ENCODE measurements around the gene LYPD4. TPM values are rescaled to one million over a fixed set of nuclear protein-coding genes. Genes with fewer than 3 reads are reported as not detected.

The LYPD4 gene
- total and polyA plus RNA-seq, 2 donors (not counting 1 experiment from before 2014, with no cell fraction given), result not detected

DNA sequence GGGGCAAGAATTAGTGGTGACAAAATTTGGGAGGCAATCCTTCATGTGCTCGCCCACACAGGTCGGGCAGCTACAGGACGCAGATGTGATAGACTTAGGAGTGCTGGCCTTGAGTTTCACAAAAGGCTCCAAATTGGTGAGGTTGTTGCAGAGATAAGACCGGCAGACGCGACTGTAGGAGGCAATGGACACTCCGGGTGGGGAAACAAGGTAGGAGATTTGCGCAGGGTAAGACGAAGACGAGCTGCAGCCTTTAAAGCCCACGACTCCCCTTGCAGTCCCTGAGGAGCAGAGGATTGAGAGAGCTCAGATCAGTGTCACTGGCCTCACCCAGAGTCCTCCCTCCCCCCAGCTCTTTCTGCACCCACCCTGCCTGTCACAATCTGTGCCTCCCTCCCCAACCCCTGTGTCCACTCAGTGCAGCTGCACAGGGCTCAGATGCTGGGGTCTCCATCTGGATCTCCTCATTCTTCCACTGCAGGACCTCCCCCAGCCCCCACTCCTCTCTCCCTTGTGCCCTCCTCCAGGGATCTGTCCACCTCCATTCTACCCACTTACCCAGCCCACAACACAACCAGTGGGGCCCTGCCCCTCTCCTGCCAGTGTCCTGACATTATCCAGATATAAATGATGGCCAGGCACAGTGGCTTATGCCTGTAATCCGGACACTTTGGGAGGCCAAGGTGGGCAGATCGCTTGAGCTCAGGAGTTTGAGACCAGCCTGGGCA, 6.3 kb downstream of the LYPD4 start:
- Mint-ChIP-seq H3K27me3 (peaks cover 33% of the 10 kb centered on the region), H3K27ac (no peak overlapping the region), H3K4me1 (no peaks in the 10 kb centered on the region), H3K4me3 (no peak overlapping the region), H3K9me3 (ENCODE audit: insufficient read depth) (no peaks in the 10 kb centered on the region)
- H3K4me3 ChIP-seq (ENCODE audit: control extremely low read depth in 1 of 5, extremely low read depth in 1 of 5, insufficient read depth in 1 of 5, low read depth in 2 of 5, low read length in 4 of 5), result no peak overlapping the region
- H3K27ac ChIP-seq (ENCODE audit: low read length in 2 of 2), result no peak overlapping the region
- ATAC-seq (ENCODE audit: low read depth) (no peak), DNase-seq (no peak)
- POLR2A ChIA-PET, result interaction anchor here (0.5 kb wide), 1 partner anchor 17 kb away, joined by 5 read pairs; no protein-coding TSS in a partner anchor
- no peaks in the 10 kb centered on the region for H3K9me3 ChIP-seq (ENCODE audit: control extremely low read depth in 1 of 3, control insufficient read depth in 2 of 3, insufficient read depth in 1 of 3, low read length in 2 of 3)
- no peak overlapping the region for H3K9ac ChIP-seq (ENCODE audit: low read length)
- no peaks in the 10 kb centered on the region for H3K4me1 ChIP-seq (ENCODE audit: control insufficient read depth in 2 of 2, insufficient read depth in 2 of 2, low read length in 2 of 2)
- intact Hi-C loops (cut with micrococcal nuclease), result no loop called here
- H2AFZ ChIP-seq (ENCODE audit: insufficient read depth, low read depth, low read length, poor library complexity, severe bottlenecking), result no peak overlapping the region
- WGBS (ENCODE audit: insufficient coverage), result 85% methylated on average over 10 of the region's 13 CpGs
- no peaks in the 10 kb centered on the region for H3K36me3 ChIP-seq (replicated peaks in 1 of 2; ENCODE audit: control extremely low read depth in 1 of 2, control insufficient read depth in 1 of 2, extremely low read depth in 1 of 2, insufficient read depth in 2 of 2, low read length in 1 of 2)
- no peaks in the 10 kb centered on the region for H4K20me1 ChIP-seq (ENCODE audit: control insufficient read depth, insufficient read depth, low read length, poor library complexity, severe bottlenecking)
- no peak overlapping the region for H3K4me2 ChIP-seq (replicated peaks; ENCODE audit: low read depth, low read length, poor library complexity, severe bottlenecking)
- TF ChIP-seq EZH2 (IDR thresholded peaks at IDR 0.05; ENCODE audit: borderline replicate concordance, insufficient read depth, low read depth, low read length, poor library complexity, severe bottlenecking), result no peak
- no peaks in the 10 kb centered on the region for H3K79me2 ChIP-seq (ENCODE audit: control insufficient read depth, insufficient read depth, low read length)
- H3K27me3 ChIP-seq (replicated peaks in 1 of 4; ENCODE audit: control extremely low read depth in 1 of 4, control insufficient read depth in 3 of 4, insufficient read depth in 4 of 4, low read length in 3 of 4), result peaks cover 0 to 30% (median 10%) of the 10 kb centered on the region in 4 experiments
- CTCF ChIA-PET, result interaction anchor here (0.6 to 5.7 kb wide), 6 partner anchors 10 to 85 kb away, joined by 3 to 35 read pairs (median 4); no protein-coding TSS in a partner anchor

DNA sequence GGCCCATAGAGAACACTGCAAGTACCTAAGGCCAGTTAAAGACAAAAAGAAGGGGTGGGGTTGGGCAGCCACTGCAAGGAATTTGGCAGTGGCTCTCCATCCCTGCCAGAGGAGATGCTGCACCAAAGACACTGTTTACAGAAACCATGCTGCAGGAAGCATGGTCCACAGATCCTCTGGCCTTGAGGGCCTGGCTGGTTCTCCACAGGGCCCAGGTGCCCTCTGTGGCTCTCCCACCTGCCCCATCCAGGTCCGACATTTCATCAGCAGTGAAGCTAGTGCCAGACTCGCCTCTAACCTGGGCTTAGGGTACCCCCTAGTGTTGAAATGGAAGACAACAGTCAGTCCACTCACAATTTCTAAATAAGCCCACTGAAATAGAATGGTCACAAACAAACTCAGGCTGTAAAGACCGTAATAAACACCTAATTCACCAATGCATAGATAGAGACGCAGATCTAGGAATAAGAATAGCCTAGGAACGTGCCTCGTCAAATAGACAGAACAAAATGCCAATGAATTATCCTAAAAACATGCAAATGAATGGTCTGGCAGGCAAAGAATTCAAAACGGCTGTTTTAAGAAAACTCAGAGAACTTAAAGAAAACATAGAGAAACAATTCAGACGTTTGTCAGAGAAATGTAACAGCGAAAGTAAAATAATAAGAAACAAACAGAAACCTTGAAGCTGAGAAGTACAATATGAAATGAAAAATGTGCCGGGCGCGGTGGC, 23.3 kb downstream of the LYPD4 start:
- Histone ChIP-seq H3K27ac (ENCODE audit: low read length in 2 of 2) (no peak overlapping the region), H3K4me2 (replicated peaks; ENCODE audit: low read depth, low read length, poor library complexity, severe bottlenecking) (no peak overlapping the region), H3K9me3 (ENCODE audit: control extremely low read depth in 1 of 3, control insufficient read depth in 2 of 3, insufficient read depth in 1 of 3, low read length in 2 of 3) (no peaks in the 10 kb centered on the region), H3K27me3 (replicated peaks in 1 of 4; ENCODE audit: control extremely low read depth in 1 of 4, control insufficient read depth in 3 of 4, insufficient read depth in 4 of 4, low read length in 3 of 4) (peaks cover 0 to 3% (median 0%) of the 10 kb centered on the region in 4 experiments), H2AFZ (ENCODE audit: insufficient read depth, low read depth, low read length, poor library complexity, severe bottlenecking) (peak overlapping the region; percentile 12), H3K36me3 (replicated peaks in 1 of 2; ENCODE audit: control extremely low read depth in 1 of 2, control insufficient read depth in 1 of 2, extremely low read depth in 1 of 2, insufficient read depth in 2 of 2, low read length in 1 of 2) (no peaks in the 10 kb centered on the region), H3K9ac (ENCODE audit: low read length) (no peak overlapping the region), H3K79me2 (ENCODE audit: control insufficient read depth, insufficient read depth, low read length) (no peaks in the 10 kb centered on the region), H3K4me3 (ENCODE audit: control extremely low read depth in 1 of 5, extremely low read depth in 1 of 5, insufficient read depth in 1 of 5, low read depth in 2 of 5, low read length in 4 of 5) (no peak overlapping the region), H4K20me1 (ENCODE audit: control insufficient read depth, insufficient read depth, low read length, poor library complexity, severe bottlenecking) (no peaks in the 10 kb centered on the region), H3K4me1 (ENCODE audit: control insufficient read depth in 2 of 2, insufficient read depth in 2 of 2, low read length in 2 of 2) (no peaks in the 10 kb centered on the region)
- ChIA-PET CTCF (interaction anchor here (0.6 to 11.0 kb wide), 24 partner anchors 9 to 1892 kb away, joined by 3 to 249 read pairs (median 5); partner anchors contain the start of gene CEACAM6), POLR2A (interaction anchor here (0.7 to 0.9 kb wide), 2 partner anchors 17 to 25 kb away, joined by 3 to 5 read pairs; no protein-coding TSS in a partner anchor)
- Mint-ChIP-seq H3K9me3 (ENCODE audit: insufficient read depth) (no peaks in the 10 kb centered on the region), H3K27ac (no peak overlapping the region), H3K27me3 (peaks cover 19% of the 10 kb centered on the region), H3K4me3 (no peak overlapping the region), H3K4me1 (peaks cover 3% of the 10 kb centered on the region)
- intact Hi-C loops (cut with micrococcal nuclease), result loop anchor here (1.0 to 5.0 kb wide), 4 partner anchors 28 to 179 kb away; no protein-coding TSS in a partner anchor
- DNase-seq (peak; percentile 82), ATAC-seq (ENCODE audit: low read depth) (peak; percentile 82)
- 10% methylated on average over 6 of the region's 12 CpGs for WGBS (ENCODE audit: insufficient coverage)
- TF ChIP-seq, protein P1, sequence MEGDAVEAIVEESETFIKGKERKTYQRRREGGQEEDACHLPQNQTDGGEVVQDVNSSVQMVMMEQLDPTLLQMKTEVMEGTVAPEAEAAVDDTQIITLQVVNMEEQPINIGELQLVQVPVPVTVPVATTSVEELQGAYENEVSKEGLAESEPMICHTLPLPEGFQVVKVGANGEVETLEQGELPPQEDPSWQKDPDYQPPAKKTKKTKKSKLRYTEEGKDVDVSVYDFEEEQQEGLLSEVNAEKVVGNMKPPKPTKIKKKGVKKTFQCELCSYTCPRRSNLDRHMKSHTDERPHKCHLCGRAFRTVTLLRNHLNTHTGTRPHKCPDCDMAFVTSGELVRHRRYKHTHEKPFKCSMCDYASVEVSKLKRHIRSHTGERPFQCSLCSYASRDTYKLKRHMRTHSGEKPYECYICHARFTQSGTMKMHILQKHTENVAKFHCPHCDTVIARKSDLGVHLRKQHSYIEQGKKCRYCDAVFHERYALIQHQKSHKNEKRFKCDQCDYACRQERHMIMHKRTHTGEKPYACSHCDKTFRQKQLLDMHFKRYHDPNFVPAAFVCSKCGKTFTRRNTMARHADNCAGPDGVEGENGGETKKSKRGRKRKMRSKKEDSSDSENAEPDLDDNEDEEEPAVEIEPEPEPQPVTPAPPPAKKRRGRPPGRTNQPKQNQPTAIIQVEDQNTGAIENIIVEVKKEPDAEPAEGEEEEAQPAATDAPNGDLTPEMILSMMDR (IDR thresholded peaks at IDR 0.05), result peak; percentile 89
- TF ChIP-seq EZH2 (IDR thresholded peaks at IDR 0.05; ENCODE audit: borderline replicate concordance, insufficient read depth, low read depth, low read length, poor library complexity, severe bottlenecking), result no peak
